Retinal pigment epithelial cell (primary cell): ENCODE data around the gene ZBTB8A.

ENCODE experiments used
- DNase-seq: peaks from one replicate; pipeline ENCODE4 v3.0.0-alpha.2; 2010; ENCODE audit warnings: low read depth
- H3K4me3 ChIP-seq: 2 replicates; pipeline ENCODE4 v1.5.1; 2011; ENCODE audit warnings: mild to moderate bottlenecking, low read length, control low read depth, moderate library complexity
- TF ChIP-seq, protein P1 (sequence below): conservative IDR thresholded peaks from 2 replicates; pipeline ENCODE4 v1.5.1; 2011; ENCODE audit warnings: low read depth, low read length, control low read depth, inconsistent platforms

ZBTB8A gene

DNA sequence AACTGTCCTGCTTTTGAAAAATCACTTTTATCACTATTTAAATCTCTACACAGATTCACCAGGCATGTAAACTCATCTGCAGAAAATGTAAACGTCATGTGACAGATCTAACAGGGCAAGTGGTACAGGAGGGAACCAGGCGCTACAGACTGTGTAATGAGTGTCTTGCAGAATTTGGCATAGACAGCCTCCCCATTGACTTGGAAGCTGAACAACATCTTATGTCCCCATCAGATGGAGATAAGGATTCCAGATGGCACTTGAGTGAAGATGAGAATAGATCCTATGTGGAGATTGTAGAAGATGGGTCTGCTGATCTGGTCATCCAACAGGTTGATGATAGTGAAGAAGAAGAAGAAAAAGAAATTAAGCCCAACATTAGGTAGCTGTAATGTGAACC lies 60.8 kb downstream of the ZBTB8A start:
- TF ChIP-seq, protein P1, sequence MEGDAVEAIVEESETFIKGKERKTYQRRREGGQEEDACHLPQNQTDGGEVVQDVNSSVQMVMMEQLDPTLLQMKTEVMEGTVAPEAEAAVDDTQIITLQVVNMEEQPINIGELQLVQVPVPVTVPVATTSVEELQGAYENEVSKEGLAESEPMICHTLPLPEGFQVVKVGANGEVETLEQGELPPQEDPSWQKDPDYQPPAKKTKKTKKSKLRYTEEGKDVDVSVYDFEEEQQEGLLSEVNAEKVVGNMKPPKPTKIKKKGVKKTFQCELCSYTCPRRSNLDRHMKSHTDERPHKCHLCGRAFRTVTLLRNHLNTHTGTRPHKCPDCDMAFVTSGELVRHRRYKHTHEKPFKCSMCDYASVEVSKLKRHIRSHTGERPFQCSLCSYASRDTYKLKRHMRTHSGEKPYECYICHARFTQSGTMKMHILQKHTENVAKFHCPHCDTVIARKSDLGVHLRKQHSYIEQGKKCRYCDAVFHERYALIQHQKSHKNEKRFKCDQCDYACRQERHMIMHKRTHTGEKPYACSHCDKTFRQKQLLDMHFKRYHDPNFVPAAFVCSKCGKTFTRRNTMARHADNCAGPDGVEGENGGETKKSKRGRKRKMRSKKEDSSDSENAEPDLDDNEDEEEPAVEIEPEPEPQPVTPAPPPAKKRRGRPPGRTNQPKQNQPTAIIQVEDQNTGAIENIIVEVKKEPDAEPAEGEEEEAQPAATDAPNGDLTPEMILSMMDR = no peak
- DNase-seq = no peak
- H3K4me3 ChIP-seq = no peak overlapping the region

DNA sequence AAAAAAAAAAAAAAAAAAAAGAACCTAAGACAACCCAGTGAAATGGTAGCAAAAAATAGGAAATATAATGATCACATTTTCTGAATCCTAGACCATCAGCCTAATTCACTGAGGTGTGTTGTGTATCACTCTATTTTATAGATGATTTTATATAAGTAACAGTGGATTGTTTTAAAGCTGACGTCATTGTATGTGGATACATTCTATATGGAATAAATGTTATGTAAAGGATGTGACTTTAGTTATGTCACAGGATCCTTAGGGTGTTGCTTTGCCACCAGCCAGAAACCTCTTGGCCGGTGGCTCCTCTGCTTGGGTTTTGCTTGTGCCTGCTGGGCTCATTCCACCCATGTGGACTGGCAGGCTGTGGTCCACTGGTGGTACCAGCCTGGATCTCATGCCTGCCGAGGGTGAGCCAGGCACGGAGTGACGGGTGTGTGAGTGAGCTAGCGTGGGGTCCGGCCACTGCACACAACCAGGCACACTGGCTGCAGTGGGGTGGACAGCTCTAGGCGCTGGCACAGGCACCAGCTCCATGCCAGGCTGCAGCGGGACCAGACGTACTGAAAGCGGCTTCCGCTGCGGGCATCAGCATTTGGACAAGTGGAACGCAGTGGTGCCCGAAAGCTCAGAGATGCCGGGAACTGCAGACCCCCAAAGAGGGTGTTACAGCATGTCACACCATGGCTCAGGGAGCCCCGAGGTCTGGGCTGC lies 66.6 kb downstream of the ZBTB8A start:
- H3K4me3 ChIP-seq = no peak overlapping the region
- TF ChIP-seq, protein P1 = no peak
- DNase-seq = no peak

DNA sequence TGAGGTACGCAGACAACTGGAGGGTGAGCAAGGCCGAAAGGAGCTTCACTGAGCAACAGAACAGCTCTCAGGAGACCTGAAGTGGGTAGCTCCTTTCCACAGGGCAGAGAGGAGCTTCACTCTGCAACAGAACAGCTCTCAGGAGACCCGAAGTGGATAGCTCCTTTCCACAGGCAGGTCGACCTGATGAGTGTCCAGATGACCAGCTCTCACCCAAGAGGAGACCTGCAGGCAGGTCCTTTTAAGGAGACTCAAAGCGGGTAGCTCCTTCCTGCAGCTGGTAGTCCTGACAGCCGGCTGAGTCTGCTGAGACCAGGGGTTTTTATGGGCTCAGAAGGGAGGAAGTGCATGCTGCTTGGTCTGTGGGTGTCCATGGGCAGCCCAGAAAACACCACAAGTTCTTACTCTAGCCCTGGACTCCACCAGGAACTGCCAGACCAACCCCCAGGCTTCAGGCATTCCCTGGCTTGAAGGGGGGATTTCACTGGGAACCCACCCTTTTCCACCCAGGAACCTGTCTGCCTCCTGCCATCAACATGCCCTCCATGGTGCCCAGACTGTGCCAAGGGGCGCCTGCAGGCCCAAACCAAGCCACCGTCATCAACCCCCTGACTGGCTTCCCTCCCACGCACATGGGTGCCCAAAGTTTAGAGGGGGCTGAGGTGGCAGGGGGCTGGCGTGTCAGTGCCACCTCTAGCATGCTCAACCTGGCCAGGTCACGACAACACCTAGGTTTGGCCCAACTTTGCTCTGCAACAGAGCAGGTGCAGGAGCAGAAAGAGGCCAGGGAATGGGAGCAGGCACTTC lies 67.5 kb downstream of the ZBTB8A start:
- TF ChIP-seq, protein P1 = no peak
- no peak overlapping the region for H3K4me3 ChIP-seq
- no peak for DNase-seq

DNA sequence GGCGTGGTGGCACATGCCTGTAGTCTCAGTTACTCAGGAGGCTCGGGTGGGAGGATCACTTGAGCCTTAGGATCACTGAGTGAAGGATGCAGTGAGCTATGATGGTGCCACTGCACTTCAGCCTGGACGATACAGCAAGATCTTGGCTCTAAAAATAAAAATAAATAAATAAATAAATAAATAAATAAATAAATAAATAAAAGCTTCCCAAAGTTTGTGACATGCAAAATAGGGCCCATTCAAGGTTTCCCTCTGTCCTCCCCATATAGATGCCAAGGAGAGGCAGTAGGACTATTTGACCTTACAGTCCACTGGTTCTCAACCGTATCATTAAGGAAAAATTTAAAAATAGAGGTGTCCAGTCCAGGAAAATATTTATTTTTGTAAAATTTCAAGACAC lies 70.0 kb downstream of the ZBTB8A start:
- TF ChIP-seq, protein P1 = no peak
- H3K4me3 ChIP-seq = no peak overlapping the region
- no peak for DNase-seq

DNA sequence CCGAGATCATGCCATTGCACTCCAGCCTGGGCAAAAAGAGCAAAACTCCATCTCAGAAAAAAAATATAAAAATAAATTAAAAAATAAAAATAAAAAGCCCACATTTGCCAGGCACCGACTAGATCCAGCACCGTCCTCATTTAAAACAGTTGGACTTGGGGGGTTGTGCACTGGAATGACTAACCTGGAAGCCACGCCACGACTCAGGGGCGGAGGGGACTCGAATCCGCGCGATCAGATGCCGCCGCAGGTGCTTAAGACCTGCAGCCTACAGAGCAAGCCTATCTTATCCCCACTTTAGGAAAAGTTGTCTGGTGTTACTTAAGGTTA lies 72.6 kb downstream of the ZBTB8A start:
- TF ChIP-seq, protein P1 = no peak
- peak overlapping the region; percentile 77 for H3K4me3 ChIP-seq
- DNase-seq = no peak

DNA sequence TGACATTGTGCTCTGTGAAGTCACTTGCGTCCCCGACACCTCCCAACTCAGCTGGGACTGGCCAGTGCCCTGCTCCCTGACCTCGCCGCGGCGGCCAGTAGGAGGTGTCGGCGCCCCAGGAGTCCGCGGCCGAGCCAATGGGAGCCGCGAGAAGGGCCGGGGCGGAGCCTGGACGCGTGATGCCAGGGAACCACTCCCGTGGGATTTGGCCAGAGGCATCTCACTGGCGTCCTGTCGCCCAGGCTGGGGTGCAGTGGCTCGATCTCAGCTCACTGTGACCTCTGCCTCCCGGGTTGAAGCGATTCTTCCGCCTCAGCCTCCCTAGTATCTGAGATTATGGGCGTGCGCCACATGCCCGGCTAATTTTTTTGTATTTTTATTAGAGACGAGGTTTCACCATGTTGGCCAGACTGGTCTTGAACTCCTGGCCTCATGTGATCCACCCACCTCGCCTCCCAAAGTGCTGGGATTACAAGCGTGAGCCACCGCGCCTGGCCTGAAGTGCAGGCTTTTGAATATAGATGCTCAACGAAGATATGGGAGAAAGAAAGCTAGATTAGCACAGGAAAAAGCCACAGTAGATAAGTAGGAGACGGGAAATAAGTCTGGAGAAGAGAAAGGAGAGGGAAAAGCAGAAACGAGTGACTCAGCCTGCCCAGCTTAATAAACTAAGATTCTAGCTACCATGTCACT lies 73.1 kb downstream of the ZBTB8A start:
- DNase-seq = peak; percentile 33
- TF ChIP-seq, protein P1 = peak; percentile 15
- peak overlapping the region; percentile 77 for H3K4me3 ChIP-seq
